IMR-90 (cell line): ENCODE data around the gene MRTFB. TPM values are rescaled to one million over a fixed set of nuclear protein-coding genes. Genes with fewer than 3 reads are reported as not detected.

ENCODE experiments used
- ATAC-seq: fragments of 200-7000 bp; cut with Tn5 transposase; 2 replicates; pipeline ENCODE4 v1.9.1; 2020; ENCODE audit warnings: low read depth, mild to moderate bottlenecking, moderate library complexity
- BruUV-seq: library from RNA; stranded (reverse); fragments of 400-500 nt; replicated peaks from 2 replicates; lab custom pipeline; 2021; lab: Mats Ljungman, UMichigan
- CTCF ChIA-PET: fragments of 300-600 bp; formaldehyde crosslinking; extraction: SDS; loops from one replicate; lab custom pipeline; 2021; ENCODE audit warnings: antibody characterized with exemption; lab: Yijun Ruan, JAX
- POLR2A ChIA-PET: fragments of 300-600 bp; sonication (Branson Sonifier 250); formaldehyde crosslinking; loops from one replicate; lab custom pipeline; 2022; ENCODE audit warnings: antibody characterized with exemption; ENCODE audit not compliant: unreplicated experiment; lab: Charles Lee
- DNase-seq: peaks from one replicate; pipeline ENCODE4 v3.0.0; 2013
- H2AFZ ChIP-seq: replicated peaks from 2 replicates; pipeline ENCODE3; 2013; ENCODE audit warnings: low read length, mild to moderate bottlenecking; ENCODE audit not compliant: poor library complexity
- H2AK5ac ChIP-seq: 2 replicates; pipeline ENCODE4 v1.6.1; 2013; ENCODE audit warnings: low read depth, low read length, inconsistent platforms
- H2AK9ac ChIP-seq: replicated peaks from 2 replicates; pipeline ENCODE3; 2013; ENCODE audit warnings: mild to moderate bottlenecking, low read depth, low read length, moderate library complexity; ENCODE audit not compliant: poor library complexity
- H2BK120ac ChIP-seq: 2 replicates; pipeline ENCODE4 v1.6.1; 2013; ENCODE audit warnings: low read depth, low read length, inconsistent platforms
- H2BK15ac ChIP-seq: 3 replicates; pipeline ENCODE4 v1.6.1; 2013; ENCODE audit warnings: low read depth, low read length, inconsistent platforms
- H2BK20ac ChIP-seq: 2 replicates; pipeline ENCODE4 v1.6.1; 2013; ENCODE audit warnings: low read depth, mild to moderate bottlenecking, inconsistent platforms, low read length, moderate library complexity
- H2BK5ac ChIP-seq: 2 replicates; pipeline ENCODE4 v1.6.1; 2013; ENCODE audit warnings: mild to moderate bottlenecking, low read depth, low read length, inconsistent platforms; ENCODE audit not compliant: poor library complexity, severe bottlenecking
- H3K14ac ChIP-seq: replicated peaks from 2 replicates; pipeline ENCODE4 v1.6.1; 2013; ENCODE audit warnings: low read depth, low read length, inconsistent platforms
- H3K18ac ChIP-seq: 2 replicates; pipeline ENCODE4 v1.6.1; 2013; ENCODE audit warnings: low read depth, low read length, control low read depth
- H3K23ac ChIP-seq: 2 replicates; pipeline ENCODE4 v1.6.1; 2013; ENCODE audit warnings: low read depth, low read length, inconsistent platforms
- H3K27ac ChIP-seq: 2 replicates; pipeline ENCODE4 v1.5.1; 2013; ENCODE audit warnings: mild to moderate bottlenecking, control low read depth, low read length; ENCODE audit not compliant: insufficient read depth
- H3K27me3 ChIP-seq: 2 replicates; pipeline ENCODE4 v1.6.1; 2013; ENCODE audit warnings: low read length; ENCODE audit not compliant: control insufficient read depth, insufficient read depth
- H3K36me3 ChIP-seq: 2 replicates; pipeline ENCODE4 v1.6.1; 2013; ENCODE audit warnings: low read length, mixed read lengths; ENCODE audit not compliant: control insufficient read depth, insufficient read depth
- H3K4ac ChIP-seq: 2 replicates; pipeline ENCODE4 v1.6.1; 2013; ENCODE audit warnings: low read depth, low read length, inconsistent platforms
- H3K4me1 ChIP-seq: 2 replicates; pipeline ENCODE4 v1.6.1; 2013; ENCODE audit warnings: low read length, mixed read lengths; ENCODE audit not compliant: control insufficient read depth, insufficient read depth
- H3K4me2 ChIP-seq: 2 replicates; pipeline ENCODE4 v1.6.1; 2013; ENCODE audit warnings: low read depth, mild to moderate bottlenecking, control low read depth, low read length, moderate library complexity
- H3K4me3 ChIP-seq: 2 replicates; pipeline ENCODE4 v1.5.1; 2013; ENCODE audit warnings: low read depth, mild to moderate bottlenecking, control low read depth, low read length, moderate library complexity; ENCODE audit not compliant: insufficient read depth
- H3K56ac ChIP-seq: 2 replicates; pipeline ENCODE4 v1.6.1; 2013; ENCODE audit warnings: low read length, inconsistent platforms; ENCODE audit not compliant: insufficient read depth; ENCODE audit errors: extremely low read depth
- H3K79me1 ChIP-seq, 2 experiments: 2 replicates each; pipeline ENCODE4 v1.6.1; 2013; ENCODE audit warnings: low read length in 2 of 2, inconsistent platforms in 1 of 2, low read depth in 1 of 2
- H3K9ac ChIP-seq: 2 replicates; pipeline ENCODE4 v1.6.1; 2013; ENCODE audit warnings: low read depth, low read length, control low read depth
- H3K9me1 ChIP-seq: 2 replicates; pipeline ENCODE4 v1.6.1; 2013; ENCODE audit warnings: low read length, inconsistent platforms; ENCODE audit not compliant: insufficient read depth
- H3K9me3 ChIP-seq: 2 replicates; pipeline ENCODE4 v1.6.1; 2013; ENCODE audit warnings: low read length; ENCODE audit not compliant: control insufficient read depth, insufficient read depth
- H4K20me1 ChIP-seq: 2 replicates; pipeline ENCODE4 v1.6.1; 2013; ENCODE audit warnings: low read length, inconsistent platforms; ENCODE audit not compliant: insufficient read depth
- H4K5ac ChIP-seq: 2 replicates; pipeline ENCODE4 v1.6.1; 2013; ENCODE audit warnings: mild to moderate bottlenecking, low read depth, low read length, control low read depth
- H4K8ac ChIP-seq, 2 experiments: 2 replicates each; pipeline ENCODE4 v1.6.1; 2013; ENCODE audit warnings: low read depth in 2 of 2, low read length in 2 of 2, control low read depth in 1 of 2, inconsistent platforms in 1 of 2
- H4K91ac ChIP-seq: 2 replicates; pipeline ENCODE4 v1.6.1; 2013; ENCODE audit warnings: low read depth, low read length, inconsistent platforms; ENCODE audit not compliant: insufficient read depth
- CEBPB ChIP-seq: IDR thresholded peaks from 2 replicates; pipeline ENCODE4 v1.6.1; 2012; ENCODE audit warnings: low read depth, low read length, improper control_type of control experiment
- CHD1 ChIP-seq: IDR thresholded peaks from 2 replicates; pipeline ENCODE4 v1.6.1; 2012; ENCODE audit warnings: low read depth, low read length, improper control_type of control experiment
- ELK1 ChIP-seq: fragments of 150-350 bp; IDR thresholded peaks from 2 replicates; pipeline ENCODE4 v1.6.1; 2016; ENCODE audit warnings: low read depth, mild to moderate bottlenecking, low read length, moderate library complexity, borderline replicate concordance
- FOS ChIP-seq: fragments of 150-350 bp; IDR thresholded peaks from 2 replicates; pipeline ENCODE4 v1.6.1; 2016; ENCODE audit warnings: low read depth, low read length
- MAZ ChIP-seq: IDR thresholded peaks from 2 replicates; pipeline ENCODE4 v1.6.1; 2012; ENCODE audit warnings: low read depth, mild to moderate bottlenecking, low read length, improper control_type of control experiment, moderate library complexity, borderline replicate concordance
- POLR2A ChIP-seq: IDR thresholded peaks from 2 replicates; pipeline ENCODE4 v1.6.1; 2012; ENCODE audit warnings: mild to moderate bottlenecking, low read depth, low read length
- RAD21 ChIP-seq: IDR thresholded peaks from 2 replicates; pipeline ENCODE4 v1.6.1; 2012; ENCODE audit warnings: low read length, improper control_type of control experiment
- RCOR1 ChIP-seq: IDR thresholded peaks from 2 replicates; pipeline ENCODE4 v1.6.1; 2012; ENCODE audit warnings: mild to moderate bottlenecking, low read length, improper control_type of control experiment; ENCODE audit not compliant: insufficient replicate concordance
- SMC3 ChIP-seq: fragments of 150-350 bp; IDR thresholded peaks from 2 replicates; pipeline ENCODE4 v1.6.1; 2016; ENCODE audit warnings: low read depth, mild to moderate bottlenecking, antibody characterized with exemption, low read length, moderate library complexity
- WGBS, 2 experiments: methylation state at CpG; one replicate each; pipeline versions ENCODE4 v1.1.5 to v1.1.7; 2013; ENCODE audit warnings: missing lambda C conversion rate in 2 of 2; ENCODE audit not compliant: insufficient read length in 1 of 2; ENCODE audit errors: extremely low coverage in 2 of 2; 5-methylcytosine and 5-hydroxymethylcytosine counted together
- dilution Hi-C: fragments of 300-500 bp; cut with HindIII; formaldehyde crosslinking; loops from one replicate; pipeline ENCODE4 v1.14.3; 2018; ENCODE audit warnings: low sequenced_read_pairs; ENCODE audit not compliant: unreplicated experiment
- in situ Hi-C: fragments of 300-500 bp; cut with MboI; formaldehyde crosslinking; loops from 3 replicates; pipeline ENCODE4 v1.14.3; 2019; ENCODE audit warnings: low sequenced_read_pairs, inconsistent platforms, mixed read lengths
- intact Hi-C: fragments of 100-400 bp; cut with micrococcal nuclease; formaldehyde crosslinking; loops from 2 replicates; pipeline ENCODE4 v1.10.0; 2022
- polyA plus RNA-seq, 3 experiments: library from polyadenylated mRNA; depleted of rRNA; stranded (reverse); fragments of >200 nt; gene quantifications; 2 replicates each; pipeline ENCODE4 v1.2.3, GENCODE V29; 2012; ENCODE audit warnings: low replicate concordance in 1 of 3
- total RNA-seq: library from RNA; depleted of rRNA; stranded (reverse); fragments of >200 nt; gene quantifications from 2 replicates; pipeline ENCODE4 v1.2.3, GENCODE V29; 2012

MRTFB gene
- total and polyA plus RNA-seq, 2 of the 4 experiments (the other 2 are of a cell fraction) = 4.4 to 5.4 TPM

DNA sequence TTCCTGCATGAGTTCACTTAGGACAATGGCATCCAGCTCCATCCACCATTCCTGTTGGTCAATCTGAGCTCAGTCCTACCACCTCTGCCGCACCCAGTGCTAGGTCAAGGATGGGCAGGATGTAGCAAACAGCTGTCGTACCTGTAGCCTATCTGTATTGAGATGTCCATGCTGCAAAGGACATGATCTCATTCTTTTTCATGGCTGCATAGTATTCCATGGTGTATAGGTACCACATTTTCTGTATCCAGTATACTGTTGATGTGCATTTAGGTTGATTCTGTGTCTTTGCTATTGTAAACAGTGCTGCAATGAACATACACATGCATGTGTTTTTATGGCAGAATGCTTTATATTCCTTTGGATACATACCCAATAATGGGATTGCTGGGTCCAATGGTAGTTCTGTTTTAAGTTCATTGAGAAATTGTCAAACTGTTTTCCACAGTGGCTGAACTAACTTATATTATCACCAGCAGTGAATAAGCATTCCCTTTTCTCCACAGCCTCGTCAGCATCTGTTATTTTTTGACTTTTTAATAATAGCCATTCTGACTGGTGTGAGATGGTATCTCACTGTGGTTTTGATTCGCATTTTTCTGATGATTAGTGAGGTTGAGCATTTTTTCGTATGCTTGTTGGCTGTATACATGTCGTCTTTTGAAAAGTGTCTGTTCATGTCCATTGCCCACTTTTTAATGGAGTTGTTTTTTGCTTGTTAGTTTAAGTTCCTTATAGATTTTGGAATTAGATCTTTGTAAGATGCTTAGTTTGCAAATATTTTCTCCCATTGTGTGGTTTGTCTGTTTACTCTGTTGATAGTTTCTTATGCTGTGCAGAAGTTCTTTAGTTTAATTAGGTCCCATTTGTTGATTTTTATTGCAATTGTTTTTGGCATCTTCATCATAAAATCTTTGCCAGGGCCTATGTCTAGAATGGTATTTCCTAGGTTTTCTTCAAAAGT, 7.2 kb upstream of the MRTFB start (continued):
- TF ChIP-seq MAZ = no peak

DNA sequence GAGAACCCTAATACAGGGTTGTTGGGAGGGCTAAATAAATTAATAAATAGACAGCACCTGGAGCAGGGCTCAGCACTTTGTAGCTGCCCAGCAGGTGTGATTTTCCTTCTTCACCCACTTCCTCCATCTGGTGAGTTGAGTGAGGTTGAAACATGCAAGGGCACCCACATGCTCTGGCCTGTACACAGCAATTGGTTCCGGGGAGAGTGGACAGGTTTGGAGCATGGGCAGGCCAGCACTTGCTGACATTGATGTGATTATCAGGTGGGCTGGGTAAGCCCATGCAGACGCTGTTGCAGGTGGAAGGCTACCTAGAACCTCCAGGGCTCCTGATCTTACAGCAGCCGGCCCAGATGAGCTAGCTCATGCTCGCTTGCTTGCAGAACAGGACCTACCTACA, 1.3 kb upstream of the MRTFB start:
- Histone ChIP-seq H2BK120ac (no peak overlapping the region), H4K91ac (no peak overlapping the region), H3K36me3 (no peaks in the 10 kb centered on the region), H4K20me1 (no peaks in the 10 kb centered on the region), H2BK5ac (no peak overlapping the region), H2BK15ac (no peak overlapping the region), H4K5ac (no peak overlapping the region), H3K56ac (no peak overlapping the region), H3K27ac (no peak overlapping the region), H3K9me3 (no peaks in the 10 kb centered on the region), H4K8ac (no peak overlapping the region), H3K18ac (no peak overlapping the region), H3K4me3 (no peak overlapping the region), H2AK9ac (no peak overlapping the region), H3K9ac (no peak overlapping the region), H3K14ac (no peak overlapping the region), H3K23ac (no peak overlapping the region), H3K4me2 (no peak overlapping the region), H3K4me1 (no peaks in the 10 kb centered on the region), H2BK20ac (no peak overlapping the region), H3K4ac (no peak overlapping the region), H2AFZ (no peak overlapping the region), H3K79me1 (peaks cover 11% of the 10 kb centered on the region in 2 experiments), H3K9me1 (0 out of 2 replicates have a peak, but pooled peaks cover 3% of the 10 kb centered on the region), H2AK5ac (no peak overlapping the region), H3K27me3 (peaks cover 2% of the 10 kb centered on the region)
- CTCF ChIA-PET = no interaction called here
- DNase-seq (no peak), ATAC-seq (no peak)
- POLR2A ChIA-PET = no interaction called here
- dilution Hi-C loops = no loop called here
- WGBS, 2 experiments = 88% methylated on average over 1 of the region's 4 CpGs; no CpG with 5 or more reads in 1 of the 2 experiments
- in situ Hi-C loops = loop anchor here (10.0 kb wide), 1 partner anchor 135 kb away; no protein-coding TSS in a partner anchor
- no TSS peak for BruUV-seq
- intact Hi-C loops = loop anchor here (5.0 to 10.0 kb wide), 5 partner anchors 115 to 217 kb away; partner anchors contain the start of gene ERCC4
- TF ChIP-seq RAD21 (no peak), CEBPB (no peak), CHD1 (no peak), POLR2A (no peak), ELK1 (no peak), RCOR1 (no peak), FOS (no peak), MAZ (no peak), SMC3 (no peak)
